ENCODE data around the gene S100A13.
A peak's percentile ranks its signal among the peaks of the same experiment; 100 is the strongest.
"Not testable (repeated sequence)": the region's sequence is repeated elsewhere in the genome, so short reads cannot be mapped to it uniquely, and the experiment has no call there.

Gene S100A13

DNA sequence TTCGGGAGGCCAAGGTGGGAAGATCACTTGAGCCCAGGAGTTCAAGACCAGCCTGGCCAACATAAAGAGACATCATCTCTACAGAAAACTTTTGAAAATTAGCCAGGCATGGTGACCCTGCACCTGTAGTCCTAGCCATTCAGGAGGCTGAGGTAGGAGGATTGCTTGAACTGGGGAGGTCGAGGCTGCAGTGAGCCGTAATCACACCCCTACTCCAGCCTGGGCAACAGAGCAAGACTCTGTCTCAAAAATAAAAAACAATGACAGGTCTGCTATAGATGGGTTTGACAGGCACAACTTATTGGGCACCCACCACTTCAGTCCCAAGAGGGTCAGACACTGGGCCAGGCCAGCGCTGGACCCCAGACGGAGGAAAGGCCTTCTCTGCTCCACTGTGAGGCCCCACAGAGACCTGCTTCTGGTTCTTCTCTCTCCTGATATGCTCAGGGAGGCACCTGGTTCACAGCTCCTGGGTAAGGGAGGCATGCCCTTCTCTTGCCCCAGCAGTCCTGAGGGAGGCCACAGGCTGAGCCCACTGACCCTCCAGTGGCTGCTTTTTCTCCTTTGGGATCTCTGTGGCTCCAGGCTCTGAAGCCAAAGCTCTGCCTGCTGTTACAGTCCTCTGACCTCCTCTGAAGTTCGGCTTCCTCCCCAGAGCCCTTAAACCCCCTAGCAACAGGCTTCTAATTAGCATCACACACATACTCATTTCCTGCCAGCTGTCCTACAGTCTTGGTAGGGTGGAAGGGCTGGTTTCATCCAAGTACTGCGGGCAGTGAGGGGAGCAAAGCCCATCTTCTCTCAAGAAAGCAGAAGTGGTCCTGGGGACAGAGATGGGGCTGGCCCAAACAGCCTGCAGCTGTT is 28.8 kb downstream of the S100A13 start:
- DNase-seq: peak; percentile 83

DNA sequence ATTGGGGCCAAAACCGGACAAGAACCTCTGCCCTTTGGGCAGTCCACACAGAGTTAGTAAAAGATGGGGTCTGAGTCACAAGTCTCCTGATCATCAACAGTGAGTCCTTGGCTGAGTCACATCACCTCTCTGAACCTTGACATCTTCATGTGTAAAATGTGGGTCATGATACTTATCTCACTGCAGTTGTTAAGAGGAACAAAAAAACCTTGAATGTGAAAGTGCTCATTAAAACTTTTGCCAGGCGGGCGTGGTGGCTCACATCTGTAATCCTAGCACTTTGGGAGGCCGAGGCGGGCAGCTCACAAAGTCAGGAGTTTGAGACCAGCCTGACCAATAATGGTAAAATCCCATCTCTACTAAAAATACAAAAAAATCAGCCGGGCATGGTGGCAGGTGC is 30.1 kb downstream of the S100A13 start:
- DNase-seq: no peak

DNA sequence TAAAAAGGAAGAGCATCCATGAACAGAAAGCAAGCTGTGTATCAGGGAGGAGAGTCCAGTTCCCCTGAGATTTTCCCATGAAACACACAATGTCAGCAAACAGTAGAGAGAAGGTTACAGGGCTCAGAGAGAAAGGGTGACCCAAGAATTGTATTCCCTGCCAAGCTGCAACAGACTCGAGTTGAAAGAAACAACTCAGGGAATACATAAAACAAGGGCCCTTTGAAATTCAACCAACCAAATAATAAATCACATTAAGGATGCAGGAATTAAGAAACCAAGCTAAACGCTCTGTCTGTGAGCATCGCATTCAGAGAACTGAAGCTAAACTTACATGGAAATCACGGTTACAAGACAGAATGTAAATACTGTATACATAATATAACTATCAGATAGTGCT is 34.6 kb downstream of the S100A13 start:
- DNase-seq: no peak

DNA sequence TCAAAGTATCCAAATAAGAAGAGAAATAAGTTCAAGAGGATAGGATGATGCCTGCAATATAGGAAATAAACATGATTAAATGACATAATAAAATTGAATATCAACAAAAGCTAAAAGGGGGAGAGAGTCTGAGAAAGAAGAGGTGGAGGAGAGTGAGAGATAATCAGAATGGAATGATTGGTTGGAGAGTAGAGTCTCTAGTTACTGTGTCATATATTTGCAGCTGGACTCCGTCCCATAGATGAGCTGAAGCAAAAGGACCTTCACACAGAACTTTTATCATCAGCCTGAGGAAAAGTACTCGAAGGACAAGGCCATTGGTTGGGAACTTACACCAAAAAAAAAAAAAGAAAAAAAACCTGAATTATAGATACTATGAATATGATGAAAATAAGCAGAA is 38.8 kb downstream of the S100A13 start:
- DNase-seq: no peak

DNA sequence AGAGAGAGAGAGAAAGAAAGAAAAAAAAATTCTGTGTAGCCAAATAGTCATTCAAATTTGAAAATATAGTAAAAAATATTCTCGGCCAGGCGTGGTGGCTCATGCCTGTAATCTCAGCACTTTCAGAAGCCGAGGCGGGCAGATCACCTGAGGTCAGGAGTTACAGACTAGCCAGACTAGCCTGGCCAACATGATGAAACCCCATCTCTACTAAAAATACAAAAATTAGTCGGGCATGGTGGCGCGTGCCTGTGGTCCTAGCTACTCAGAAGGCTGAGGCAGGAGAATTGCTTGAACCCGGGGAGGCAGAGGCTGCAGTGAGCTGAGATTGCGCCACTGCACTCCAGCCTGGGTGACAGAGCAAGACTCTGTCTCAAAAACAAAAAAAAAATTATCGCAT is 39.3 kb downstream of the S100A13 start:
- DNase-seq: not testable (repeated sequence)

DNA sequence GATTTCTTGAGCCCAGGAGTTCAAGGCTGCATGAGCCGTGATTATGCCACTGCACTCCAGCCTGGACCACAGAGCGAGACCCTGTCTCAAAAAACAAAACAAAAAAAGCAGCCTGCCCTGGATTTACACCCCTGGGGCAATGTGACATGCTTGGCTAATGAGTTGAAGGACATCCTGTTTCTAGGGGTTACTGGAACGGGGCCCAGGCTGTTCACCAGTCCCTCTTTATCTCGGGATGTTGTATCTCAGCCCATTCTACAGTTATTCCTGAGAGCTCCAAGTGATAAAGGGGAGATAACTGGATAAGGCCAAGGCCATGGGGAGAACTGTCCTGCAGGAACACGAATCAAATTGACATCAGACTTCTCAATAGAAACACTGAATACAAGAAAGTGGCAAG is 40.0 kb downstream of the S100A13 start:
- no peak for DNase-seq

DNA sequence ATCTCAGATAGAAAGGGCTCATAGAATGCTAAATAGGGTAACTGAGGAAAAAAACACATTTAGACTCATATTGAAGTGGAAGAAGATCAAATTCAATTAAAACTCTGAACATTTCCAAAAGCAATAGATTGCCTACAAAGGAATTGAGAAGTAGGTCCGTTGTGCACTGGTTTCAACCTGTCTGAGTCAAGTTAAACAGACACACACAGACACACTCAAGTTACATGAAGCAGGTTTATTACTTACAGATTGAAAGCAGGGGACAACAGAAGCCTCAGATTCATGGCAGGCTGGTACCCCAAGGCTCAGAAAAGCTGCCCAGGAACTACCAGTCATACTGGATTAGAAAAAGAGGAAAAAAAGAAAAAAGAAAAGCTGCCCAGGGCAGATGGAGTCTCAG is 41.0 kb downstream of the S100A13 start:
- no peak for DNase-seq

DNA sequence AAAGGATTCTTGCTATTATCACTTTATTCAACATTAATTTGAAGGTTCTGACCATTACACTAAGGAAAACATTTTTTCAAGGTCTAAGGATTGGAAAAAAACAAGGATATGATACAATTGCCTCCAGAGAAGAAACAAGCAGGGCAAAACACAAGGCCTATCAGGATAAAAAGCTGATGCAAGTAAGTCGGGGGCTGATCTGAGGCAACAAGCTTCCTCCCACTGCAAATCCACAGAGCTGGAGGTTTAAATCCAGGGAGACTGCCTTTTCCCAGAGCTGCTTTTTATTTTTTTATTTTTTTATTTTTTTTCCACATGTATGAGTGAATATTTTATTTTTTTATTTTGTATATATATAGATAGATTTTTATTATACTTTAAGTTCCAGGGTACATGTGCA is 42.3 kb downstream of the S100A13 start:
- DNase-seq: no peak

DNA sequence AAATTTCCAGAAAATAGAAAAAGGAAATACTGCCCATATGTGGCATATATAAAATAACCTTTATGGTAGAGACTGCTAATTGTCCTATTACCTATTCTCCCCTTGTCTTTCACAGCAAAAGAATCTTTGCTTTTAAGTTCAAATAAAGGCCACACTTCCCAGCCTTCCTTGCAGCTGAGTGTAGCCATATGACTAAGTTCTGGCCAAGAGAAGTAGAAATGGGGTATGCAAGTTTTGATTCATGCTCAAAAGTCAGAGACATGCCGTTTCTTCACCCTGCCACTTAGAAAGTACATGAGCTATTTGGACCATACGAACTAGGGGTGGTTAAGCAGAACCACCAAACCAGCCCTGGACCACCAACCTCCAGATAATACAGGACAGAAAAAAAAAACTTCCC is 43.3 kb downstream of the S100A13 start:
- no peak for DNase-seq

DNA sequence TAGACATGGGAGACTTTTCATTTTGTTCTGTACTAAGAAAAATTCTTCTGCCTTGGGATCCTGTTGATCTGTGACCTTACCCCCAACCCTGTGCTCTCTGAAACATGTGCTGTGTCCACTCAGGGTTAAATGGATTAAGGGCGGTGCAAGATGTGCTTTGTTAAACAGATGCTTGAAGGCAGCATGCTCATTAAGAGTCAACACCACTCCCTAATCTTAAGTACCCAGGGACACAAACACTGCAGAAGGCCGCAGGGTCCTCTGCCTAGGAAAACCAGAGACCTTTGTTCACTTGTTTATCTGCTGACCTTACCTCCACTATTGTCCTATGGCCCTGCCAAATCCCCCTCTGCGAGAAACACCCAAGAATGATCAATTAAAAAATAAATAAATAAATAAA is 43.8 kb downstream of the S100A13 start:
- DNase-seq: not testable (repeated sequence)

DNA sequence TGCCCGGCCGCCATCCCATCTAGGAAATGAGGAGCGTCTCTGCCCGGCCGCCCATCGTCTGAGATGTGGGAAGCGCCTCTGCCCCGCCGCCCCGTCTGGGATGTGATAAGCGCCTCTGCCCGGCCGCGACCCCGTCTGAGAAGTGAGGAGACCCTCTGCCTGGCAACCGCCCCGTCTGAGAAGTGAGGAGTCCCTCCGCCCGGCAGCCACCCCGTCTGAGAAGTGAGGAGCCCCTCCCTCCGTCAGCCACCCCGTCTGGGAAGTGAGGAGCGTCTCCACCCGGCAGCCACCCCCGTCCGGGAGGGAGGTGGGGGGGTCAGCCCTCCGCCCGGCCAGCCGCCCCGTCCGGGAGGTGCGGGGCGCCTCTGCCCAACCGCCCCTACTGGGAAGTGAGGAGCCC is 44.5 kb downstream of the S100A13 start:
- not testable (repeated sequence) for DNase-seq

DNA sequence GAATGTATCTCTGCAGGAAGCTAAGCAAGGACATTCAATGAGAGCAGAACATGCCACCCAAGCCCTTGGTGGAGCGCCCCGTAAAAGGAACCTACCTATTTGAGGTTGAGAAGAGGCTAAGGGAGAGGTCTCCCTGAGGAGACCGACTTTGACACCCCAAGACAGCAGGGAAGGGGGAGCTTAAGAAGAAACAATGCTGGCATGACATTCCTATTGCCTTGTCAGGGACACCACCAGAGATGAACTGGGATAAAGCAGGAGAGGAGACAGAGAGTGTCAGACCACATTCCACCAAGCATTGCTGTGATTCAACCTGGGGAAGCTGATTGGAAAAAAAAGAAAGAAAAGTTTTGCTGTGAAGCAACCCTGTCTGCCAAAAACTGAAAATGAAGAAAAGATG is 48.4 kb downstream of the S100A13 start:
- DNase-seq: no peak

DNA sequence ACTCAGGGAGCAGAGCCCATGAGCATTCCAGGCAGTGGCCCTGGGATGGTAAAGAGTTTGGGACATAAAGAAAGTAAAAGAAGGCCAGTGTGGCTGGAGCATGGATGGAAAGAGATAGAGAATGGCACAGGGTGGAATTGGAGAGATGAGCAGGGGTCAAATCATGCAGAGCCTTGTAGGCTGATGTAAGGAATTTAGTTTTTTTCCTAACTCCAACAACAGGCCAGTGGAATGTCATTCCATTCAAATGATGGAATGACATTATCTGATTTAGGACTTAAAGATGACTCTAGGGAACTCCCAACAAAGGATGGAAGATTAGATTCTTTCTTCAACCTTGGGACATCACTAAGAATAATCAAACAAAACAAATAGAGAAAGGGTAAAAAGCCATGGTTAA is 48.8 kb downstream of the S100A13 start:
- no peak for DNase-seq

DNA sequence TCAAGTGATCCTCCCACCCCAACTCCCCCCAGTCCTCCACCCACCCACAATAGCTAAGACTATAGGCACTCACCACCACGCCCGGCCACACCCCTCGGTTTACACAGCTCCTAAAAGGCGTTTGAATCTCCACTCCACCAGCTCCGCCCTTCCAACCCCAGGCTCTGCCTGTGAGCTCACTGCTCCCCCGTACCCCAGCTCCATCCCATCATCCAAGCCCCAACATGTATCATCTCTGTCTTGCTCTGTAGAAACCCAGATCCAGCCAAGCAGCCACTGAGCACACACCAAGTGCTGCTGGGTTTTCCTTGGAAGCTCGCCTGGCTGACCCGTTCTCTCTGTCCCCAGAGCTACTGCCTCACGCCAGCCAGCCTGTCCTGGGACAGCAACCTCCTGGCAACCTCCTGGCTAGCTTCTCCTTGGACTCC is 49.7 kb downstream of the S100A13 start:
- DNase-seq: no peak

DNA sequence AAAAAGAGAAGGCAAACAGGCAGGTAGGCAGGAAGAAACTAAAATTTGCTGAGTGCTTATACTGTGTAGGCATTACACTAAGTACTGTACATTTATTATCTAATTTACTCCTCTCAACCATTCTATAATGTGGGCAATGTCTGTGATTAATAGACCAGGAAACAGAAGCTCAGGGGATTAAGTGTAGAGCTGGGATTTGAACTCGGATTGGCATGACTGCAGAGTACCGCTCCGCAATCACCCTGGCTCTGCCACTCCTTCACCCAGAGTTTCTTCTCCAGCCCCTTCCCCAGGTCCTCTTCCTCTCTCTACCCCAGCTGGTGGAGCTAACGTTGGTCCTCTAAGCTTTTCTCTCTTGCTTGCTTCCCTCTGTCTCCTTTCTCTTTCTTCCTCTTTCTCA is 50.2 kb downstream of the S100A13 start:
- DNase-seq: no peak

DNA sequence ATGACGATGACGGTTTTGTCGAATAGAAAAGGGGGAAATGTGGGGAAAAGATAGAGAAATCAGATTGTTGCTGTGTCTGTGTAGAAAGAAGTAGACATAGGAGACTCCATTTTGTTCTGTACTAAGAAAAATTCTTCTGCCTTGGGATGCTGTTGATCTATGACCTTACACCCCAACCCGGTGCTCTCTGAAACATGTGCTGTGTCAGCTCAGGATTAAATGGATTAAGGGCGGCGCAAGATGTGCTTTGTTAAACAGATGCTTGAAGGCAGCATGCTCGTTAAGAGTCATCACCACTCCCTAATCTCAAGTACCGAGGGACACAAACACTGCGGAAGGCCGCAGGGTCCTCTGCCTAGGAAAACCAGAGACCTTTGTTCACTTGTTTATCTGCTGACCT is 51.8 kb downstream of the S100A13 start:
- not testable (repeated sequence) for DNase-seq

DNA sequence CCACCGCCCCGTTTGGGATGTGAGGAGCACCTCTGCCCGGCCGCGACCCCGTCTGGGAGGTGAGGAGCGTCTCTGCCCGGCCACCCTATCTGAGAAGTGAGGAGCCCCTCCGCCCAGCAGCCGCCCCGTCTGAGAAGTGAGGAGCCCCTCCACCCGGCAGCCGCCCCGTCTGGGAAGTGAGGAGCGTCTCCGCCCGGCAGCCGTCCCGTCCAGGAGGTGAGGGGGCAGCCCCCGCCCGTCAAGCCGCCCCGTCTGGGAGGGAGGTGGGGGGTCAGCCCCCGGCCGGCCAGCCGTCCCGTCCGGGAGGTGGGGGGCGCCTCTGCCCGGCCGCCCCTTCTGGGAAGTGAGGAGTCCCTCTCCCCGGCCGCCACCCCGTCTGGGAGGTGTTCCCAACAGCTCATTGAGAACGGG is 52.2 kb downstream of the S100A13 start:
- DNase-seq: not testable (repeated sequence)

DNA sequence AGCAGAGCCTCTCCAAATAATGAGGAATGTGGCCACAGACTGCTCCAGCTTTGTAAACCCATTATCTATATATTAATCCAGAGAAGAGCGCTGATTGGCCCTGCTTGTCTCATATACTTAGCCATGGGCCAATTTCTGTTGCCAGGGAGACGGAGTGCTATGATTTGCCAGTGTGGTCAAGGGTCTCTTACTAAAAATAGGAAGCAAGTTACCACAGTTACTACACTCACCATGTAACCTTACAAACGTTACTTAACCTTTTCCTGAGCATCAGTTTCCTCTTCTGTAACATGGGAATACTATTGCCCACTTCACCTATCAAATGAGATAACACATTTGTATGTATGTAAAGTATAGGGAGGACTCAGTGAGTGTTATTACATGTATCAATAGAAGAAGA is 54.0 kb downstream of the S100A13 start:
- DNase-seq: no peak

DNA sequence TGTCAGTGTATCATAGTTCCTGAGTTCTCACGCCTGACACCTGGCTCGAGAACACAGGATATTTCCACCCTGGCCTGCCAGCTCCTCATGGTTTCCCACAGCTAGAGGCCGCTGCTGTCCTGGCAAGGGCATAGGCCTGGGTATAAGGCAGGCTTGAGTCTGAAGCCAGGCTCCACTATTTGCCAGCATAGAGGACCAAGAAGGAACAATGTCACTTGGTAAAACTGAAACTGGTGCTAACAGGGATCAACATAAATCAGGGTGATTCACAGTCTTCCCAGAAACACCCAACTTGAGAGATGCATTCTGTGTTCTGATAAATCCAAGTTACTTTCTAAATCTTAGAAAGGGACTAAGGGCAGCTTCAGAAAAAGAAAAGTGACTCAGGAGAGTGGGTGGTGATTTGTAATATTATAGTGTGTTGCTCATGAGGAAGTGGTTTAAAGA is 54.7 kb downstream of the S100A13 start:
- peak; percentile 52 for DNase-seq

DNA sequence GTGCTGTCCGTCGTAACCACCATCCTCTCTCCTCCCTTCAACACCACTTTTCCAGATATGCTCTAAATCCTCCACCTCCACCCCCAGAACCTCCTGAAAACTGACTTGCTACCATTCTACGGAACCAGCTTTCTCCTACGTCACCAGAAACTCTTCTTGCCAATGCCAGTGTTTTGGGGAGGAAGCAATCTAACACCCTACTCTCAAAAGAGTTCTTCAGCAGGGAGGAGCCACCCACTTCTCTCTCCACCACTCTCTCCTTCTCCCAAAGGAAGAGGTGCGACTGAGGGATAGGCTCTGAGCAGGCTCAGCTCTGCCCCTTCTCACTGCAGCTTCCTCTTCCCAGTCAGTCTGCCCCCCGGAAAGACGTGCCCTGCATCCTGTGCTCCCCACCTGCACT is 55.6 kb downstream of the S100A13 start:
- DNase-seq: no peak

DNA sequence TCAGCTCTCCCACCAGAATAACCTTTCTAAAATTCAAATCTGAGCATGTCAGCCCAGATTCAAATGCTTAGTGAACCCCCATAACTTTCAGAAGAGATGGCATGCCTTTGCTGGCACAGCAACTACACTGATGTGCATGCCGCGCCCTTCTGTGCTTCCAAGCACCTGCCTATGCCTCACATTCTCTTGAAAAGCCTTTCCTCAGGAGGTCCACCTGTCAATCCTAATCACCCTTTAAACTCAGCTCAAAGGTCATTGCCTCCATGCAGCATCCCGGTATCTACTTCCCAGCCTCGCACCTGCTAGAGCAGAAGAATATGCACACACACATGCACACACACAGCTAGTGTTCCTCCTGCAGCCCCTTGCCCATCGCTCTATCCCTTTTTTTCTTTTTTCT is 56.4 kb downstream of the S100A13 start:
- no peak for DNase-seq

DNA sequence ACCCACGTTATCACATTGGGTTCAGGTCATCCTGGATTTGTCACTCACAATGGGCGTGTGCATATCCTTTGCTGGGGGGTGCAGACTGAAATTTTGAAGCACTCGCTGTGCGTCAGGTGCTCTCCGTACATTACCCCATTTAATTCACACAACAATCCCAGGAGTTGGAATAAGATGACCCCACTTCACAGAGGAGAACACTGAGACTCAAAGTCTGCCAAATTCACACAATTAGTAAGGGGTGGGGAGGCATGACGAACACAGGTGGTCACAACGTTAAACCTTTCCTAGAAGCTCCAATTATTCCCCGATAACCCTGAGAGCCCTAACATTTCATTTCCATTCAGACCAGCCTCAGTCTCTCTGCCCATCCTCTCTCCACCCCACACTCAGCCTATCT is 57.8 kb downstream of the S100A13 start:
- no peak for DNase-seq
